Testis (tissue), 3 donors: ENCODE results near the gene NADSYN1. TPM values are rescaled to one million over a fixed set of nuclear protein-coding genes. Genes with fewer than 3 reads are reported as not detected.

Source experiments
- DNase-seq: peaks from one replicate; pipeline ENCODE4 v3.0.0-alpha.2; 2019
- H3K27ac ChIP-seq, 2 donors: fragments of 200-600 bp; sonication (generic); one replicate each; pipeline ENCODE4 v1.5.1; 2019
- H3K27me3 ChIP-seq: fragments of 200-600 bp; sonication (generic); one replicate; pipeline ENCODE4 v1.5.1; 2019
- H3K36me3 ChIP-seq: fragments of 200-600 bp; sonication (generic); one replicate; pipeline ENCODE4 v1.5.1; 2017; ENCODE audit warnings: low read depth; ENCODE audit errors: missing control alignments
- H3K4me1 ChIP-seq: fragments of 200-600 bp; sonication (generic); one replicate; pipeline ENCODE4 v1.5.1; 2019
- H3K4me3 ChIP-seq, 2 donors: fragments of 200-600 bp; sonication (generic); one replicate each; pipeline ENCODE4 v1.5.1; 2017 to 2019
- H3K9me3 ChIP-seq: fragments of 200-600 bp; sonication (generic); one replicate; pipeline ENCODE4 v1.5.1; 2017
- POLR2A ChIP-seq: fragments of 450-650 bp; IDR thresholded peaks from one replicate; pipeline ENCODE4 v1.6.1; 2017; ENCODE audit warnings: antibody characterized with exemption, mild to moderate bottlenecking, moderate library complexity
- WGBS, 2 donors: methylation state at CpG; one replicate each; pipeline ENCODE4 v1.1.5; 2018; 5-methylcytosine and 5-hydroxymethylcytosine counted together
- intact Hi-C: fragments of 100-400 bp; cut with DNase I; formaldehyde crosslinking; loops from one replicate; pipeline ENCODE4 v1.15.1; 2023; ENCODE audit warnings: low total_unique reads
- polyA plus RNA-seq: library from polyadenylated mRNA; stranded (reverse); fragments of 350-450 nt; fragmentation: Illumina TruSeq; extraction: RNeasy Lipid Tissue Mini Kit (QIAGEN cat#74804); gene quantifications from one replicate; pipeline ENCODE4 v1.2.3, GENCODE V29; 2014; ENCODE audit warnings: low read depth, low replicate concordance; ENCODE audit not compliant: insufficient read depth
- total RNA-seq, 2 donors: library from RNA; depleted of rRNA; stranded (reverse); fragments of >200 nt; gene quantifications; one replicate each; pipeline ENCODE4 v1.2.3, GENCODE V29; 2016
- TF ChIP-seq, protein P1 (sequence below), 3 experiments: fragments of 450-650 bp in 2 of 3; fragments of 200-600 bp in 1 of 3; sonication (generic) in 1 of 3; IDR thresholded peaks; one replicate each; pipeline ENCODE4 v1.5.1; 2016 to 2019; ENCODE audit warnings: antibody characterized with exemption in 3 of 3, mild to moderate bottlenecking in 2 of 3, moderate library complexity in 1 of 3

Gene NADSYN1
- total and polyA plus RNA-seq, 3 donors from 2014 or later = 75.7 to 91.2 (median 79.4) TPM

DNA sequence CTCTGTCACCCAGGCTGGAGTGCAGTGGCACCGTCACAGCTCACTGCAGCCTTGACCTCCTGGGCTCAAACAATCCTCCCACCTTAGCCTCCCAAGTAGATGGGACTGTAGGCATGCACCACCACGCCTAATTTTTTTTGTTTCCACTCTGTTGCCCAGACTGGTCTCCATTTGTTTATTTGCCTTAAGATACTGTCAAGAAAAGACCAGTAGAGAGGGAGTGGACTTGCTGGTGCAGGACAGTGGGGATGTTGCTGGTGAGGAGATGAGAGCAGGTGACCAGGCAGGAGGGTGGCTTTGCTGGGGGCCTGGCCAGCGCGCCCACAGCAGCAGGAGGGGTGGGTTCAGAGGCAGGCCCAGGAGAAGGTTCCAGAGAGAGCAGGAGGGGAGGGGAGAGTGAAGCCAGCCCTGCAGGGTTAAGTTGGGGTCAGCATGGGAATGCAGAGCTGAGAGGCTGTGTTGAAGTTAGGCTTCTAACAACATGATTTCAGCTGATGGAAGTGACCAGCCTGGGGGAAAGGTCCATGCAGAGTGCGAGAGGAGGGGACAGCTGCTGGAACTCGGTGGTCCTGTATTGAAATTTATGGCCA lies 35.8 kb downstream of the NADSYN1 start:
- TF ChIP-seq, protein P1, sequence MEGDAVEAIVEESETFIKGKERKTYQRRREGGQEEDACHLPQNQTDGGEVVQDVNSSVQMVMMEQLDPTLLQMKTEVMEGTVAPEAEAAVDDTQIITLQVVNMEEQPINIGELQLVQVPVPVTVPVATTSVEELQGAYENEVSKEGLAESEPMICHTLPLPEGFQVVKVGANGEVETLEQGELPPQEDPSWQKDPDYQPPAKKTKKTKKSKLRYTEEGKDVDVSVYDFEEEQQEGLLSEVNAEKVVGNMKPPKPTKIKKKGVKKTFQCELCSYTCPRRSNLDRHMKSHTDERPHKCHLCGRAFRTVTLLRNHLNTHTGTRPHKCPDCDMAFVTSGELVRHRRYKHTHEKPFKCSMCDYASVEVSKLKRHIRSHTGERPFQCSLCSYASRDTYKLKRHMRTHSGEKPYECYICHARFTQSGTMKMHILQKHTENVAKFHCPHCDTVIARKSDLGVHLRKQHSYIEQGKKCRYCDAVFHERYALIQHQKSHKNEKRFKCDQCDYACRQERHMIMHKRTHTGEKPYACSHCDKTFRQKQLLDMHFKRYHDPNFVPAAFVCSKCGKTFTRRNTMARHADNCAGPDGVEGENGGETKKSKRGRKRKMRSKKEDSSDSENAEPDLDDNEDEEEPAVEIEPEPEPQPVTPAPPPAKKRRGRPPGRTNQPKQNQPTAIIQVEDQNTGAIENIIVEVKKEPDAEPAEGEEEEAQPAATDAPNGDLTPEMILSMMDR (IDR thresholded peaks at IDR 0.05) = no peak
- TF ChIP-seq POLR2A = no peak
- intact Hi-C loops = no loop called here
- 79 to 87% methylated on average over 6 of the region's 6 CpGs for WGBS, 2 donors

DNA sequence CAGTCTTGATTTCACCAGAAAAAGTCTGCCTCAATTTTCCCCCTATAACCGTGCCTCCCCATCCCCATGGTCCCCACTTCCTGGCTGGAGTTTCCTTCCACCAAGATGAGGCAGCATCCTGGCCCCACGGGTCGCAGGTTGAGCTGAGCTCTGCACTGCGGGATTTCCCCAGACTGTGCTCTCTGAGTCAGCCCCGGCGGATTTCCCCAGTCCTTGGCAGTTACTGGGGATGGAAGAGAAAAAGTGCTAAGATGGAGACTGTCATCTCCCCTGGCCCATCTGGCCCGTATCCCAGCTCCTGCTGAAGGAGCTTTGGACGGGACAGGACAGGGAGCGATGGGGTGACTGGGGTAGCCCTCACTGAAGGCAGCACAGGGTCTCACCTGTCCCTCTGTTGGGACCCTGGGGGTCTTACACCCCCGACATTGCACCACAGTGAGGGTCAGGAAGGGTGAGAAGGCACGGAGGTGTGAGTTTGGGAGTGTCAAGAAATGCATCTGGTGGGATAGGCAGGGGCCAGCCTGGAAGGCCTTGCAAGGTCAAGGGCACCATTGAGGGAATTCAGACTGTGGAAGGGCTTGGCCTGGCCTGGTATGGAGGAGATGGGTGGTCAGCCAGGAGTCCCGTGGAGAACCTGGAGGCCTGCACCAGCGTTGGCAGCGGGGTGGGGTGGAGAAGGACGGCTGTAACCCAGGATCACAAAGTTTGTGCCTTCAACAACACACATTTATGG lies 36.5 kb downstream of the NADSYN1 start:
- Histone ChIP-seq H3K27me3 (no peaks in the 10 kb centered on the region), H3K4me1 (peaks cover 5% of the 10 kb centered on the region), H3K9me3 (no peaks in the 10 kb centered on the region), H3K4me3 (no peak overlapping the region), H3K36me3 (no peaks in the 10 kb centered on the region), H3K27ac (no peak overlapping the region)
- 85 to 88% methylated on average over 15 of the region's 15 CpGs for WGBS, 2 donors
- no peak for DNase-seq
- TF ChIP-seq, protein P1 (IDR thresholded peaks at IDR 0.05) = no peak
- no peak for TF ChIP-seq POLR2A
- intact Hi-C loops = no loop called here

More for the DNA sequence above, 35.8 kb downstream of the NADSYN1 start:
- Histone ChIP-seq H3K4me1 (peaks cover 5% of the 10 kb centered on the region), H3K36me3 (no peaks in the 10 kb centered on the region), H3K4me3 (no peak overlapping the region), H3K27me3 (no peaks in the 10 kb centered on the region), H3K9me3 (no peaks in the 10 kb centered on the region), H3K27ac (peak overlapping the region in 1 of 2 donors; percentile 17)
- no peak for DNase-seq

DNA sequence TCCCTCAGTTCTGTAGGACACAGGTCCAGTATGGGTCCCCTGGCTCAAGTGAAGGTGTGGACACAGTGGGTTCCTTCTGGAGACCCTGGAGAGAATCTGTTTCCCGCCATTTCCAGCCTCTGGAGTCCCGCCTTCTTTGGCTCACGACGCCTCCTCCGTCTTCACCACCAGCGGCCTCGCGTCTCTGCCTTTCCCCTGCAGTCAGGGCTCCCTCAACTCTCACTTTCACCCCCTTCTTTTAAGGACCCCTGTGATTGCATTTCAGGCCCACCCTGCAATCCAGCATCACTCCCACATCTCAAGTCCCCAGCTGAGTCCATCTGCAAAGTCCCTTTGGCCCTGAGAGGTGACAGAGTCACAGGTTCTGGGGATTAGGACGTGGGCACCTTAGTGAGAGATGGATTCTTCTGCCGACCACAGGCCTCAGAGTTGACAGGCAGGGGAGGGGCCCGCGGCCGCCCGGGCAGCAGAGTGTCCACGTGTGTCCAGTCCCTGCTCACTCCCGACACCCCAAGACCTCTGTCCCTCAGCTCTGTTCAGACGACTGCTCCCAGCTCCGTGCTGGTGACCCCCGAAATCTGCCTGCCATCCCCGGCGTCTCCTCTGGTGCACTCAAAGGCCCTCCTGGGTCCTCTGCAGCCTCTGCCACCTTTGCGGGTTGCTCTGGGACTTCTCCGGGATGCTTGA lies 37.2 kb downstream of the NADSYN1 start:
- H3K36me3 ChIP-seq = no peaks in the 10 kb centered on the region
- intact Hi-C loops = no loop called here
- 92 to 98% methylated on average over 15 to 23 of the region's 23 CpGs for WGBS, 2 donors

DNA sequence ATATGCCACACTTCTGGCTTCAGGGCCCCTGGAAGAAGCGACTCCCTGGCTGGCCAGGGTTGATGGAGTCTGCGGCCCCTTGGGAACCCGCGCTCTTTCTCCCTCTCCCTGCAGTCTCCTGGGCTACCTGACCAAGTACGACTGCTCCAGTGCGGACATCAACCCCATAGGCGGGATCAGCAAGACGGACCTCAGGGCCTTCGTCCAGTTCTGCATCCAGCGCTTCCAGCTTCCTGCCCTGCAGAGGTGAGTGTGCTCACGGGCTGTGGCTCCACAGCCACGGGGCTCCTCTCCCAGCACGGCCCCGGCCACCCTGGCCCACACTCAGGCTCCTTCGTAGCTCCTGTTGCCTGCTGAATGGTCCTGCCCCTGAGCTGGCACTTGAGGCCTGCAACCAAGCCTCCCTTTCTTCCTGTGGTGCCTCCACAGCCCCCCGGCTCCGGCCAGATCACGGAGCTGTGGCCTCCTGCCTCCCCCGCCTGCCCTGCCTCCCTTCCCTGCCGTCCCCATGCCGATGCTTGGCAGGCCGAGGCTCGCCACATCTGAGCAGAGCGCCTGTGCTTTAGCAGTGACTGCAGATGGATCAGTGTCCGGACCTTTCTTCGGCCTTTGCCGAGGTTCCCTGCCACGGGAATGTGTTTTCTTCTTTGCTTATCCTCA lies 37.9 kb downstream of the NADSYN1 start:
- Histone ChIP-seq H3K4me3 (no peak overlapping the region), H3K27ac (no peak overlapping the region), H3K27me3 (no peaks in the 10 kb centered on the region), H3K36me3 (no peaks in the 10 kb centered on the region), H3K9me3 (no peaks in the 10 kb centered on the region), H3K4me1 (peaks cover 5% of the 10 kb centered on the region)
- intact Hi-C loops = no loop called here
- 95 to 96% methylated on average over 21 to 28 of the region's 28 CpGs for WGBS, 2 donors
- TF ChIP-seq POLR2A = no peak
- TF ChIP-seq, protein P1 (IDR thresholded peaks at IDR 0.05) = no peak
- no peak for DNase-seq

More for the DNA sequence above, 37.2 kb downstream of the NADSYN1 start:
- Histone ChIP-seq H3K9me3 (no peaks in the 10 kb centered on the region), H3K27me3 (no peaks in the 10 kb centered on the region), H3K4me3 (no peak overlapping the region), H3K4me1 (peaks cover 5% of the 10 kb centered on the region), H3K27ac (no peak overlapping the region)
- DNase-seq = no peak
- no peak for TF ChIP-seq POLR2A
- TF ChIP-seq, protein P1 (IDR thresholded peaks at IDR 0.05) = no peak
